HEK293 (cell line): Measurements from ENCODE around the gene UST.

Source experiments
- BCL11B ChIP-seq: fragments of 450-650 bp; formaldehyde crosslinking; IDR thresholded peaks from 2 replicates; pipeline ENCODE4 v1.5.1; 2016; ENCODE audit warnings: low read depth, missing biosample characterization, missing genetic modification characterization
- EGR2 ChIP-seq: fragments of 450-650 bp; formaldehyde crosslinking; IDR thresholded peaks from 2 replicates; pipeline ENCODE4 v1.5.1; 2016; ENCODE audit warnings: low read depth, missing biosample characterization, missing genetic modification characterization
- FEZF1 ChIP-seq: fragments of 450-650 bp; formaldehyde crosslinking; IDR thresholded peaks from 2 replicates; pipeline ENCODE4 v1.5.1; 2016; ENCODE audit warnings: missing biosample characterization, missing genetic modification characterization
- GFI1B ChIP-seq: fragments of 450-650 bp; formaldehyde crosslinking; IDR thresholded peaks from 2 replicates; pipeline ENCODE4 v1.5.1; 2016; ENCODE audit warnings: missing biosample characterization, missing genetic modification characterization
- GLI2 ChIP-seq: fragments of 450-650 bp; formaldehyde crosslinking; IDR thresholded peaks from 2 replicates; pipeline ENCODE4; 2017; ENCODE audit warnings: missing biosample characterization, missing genetic modification characterization, low read depth, borderline replicate concordance
- KLF7 ChIP-seq: fragments of 450-650 bp; formaldehyde crosslinking; IDR thresholded peaks from 2 replicates; pipeline ENCODE4 v1.5.1; 2016; ENCODE audit warnings: missing biosample characterization, missing genetic modification characterization, borderline replicate concordance
- KLF8 ChIP-seq: fragments of 450-650 bp; formaldehyde crosslinking; IDR thresholded peaks from 2 replicates; pipeline ENCODE4 v1.5.1; 2016; ENCODE audit warnings: missing biosample characterization, missing genetic modification characterization
- KLF9 ChIP-seq: fragments of 450-650 bp; formaldehyde crosslinking; IDR thresholded peaks from 2 replicates; pipeline ENCODE4 v1.5.1; 2016; ENCODE audit warnings: missing biosample characterization, missing genetic modification characterization, low read depth
- MYNN ChIP-seq: fragments of 450-650 bp; formaldehyde crosslinking; IDR thresholded peaks from 2 replicates; pipeline ENCODE4 v1.5.1; 2016; ENCODE audit warnings: missing biosample characterization, missing genetic modification characterization, borderline replicate concordance
- RBAK ChIP-seq: fragments of 450-650 bp; formaldehyde crosslinking; IDR thresholded peaks from 2 replicates; pipeline ENCODE4 v1.5.1; 2016; ENCODE audit warnings: missing biosample characterization, missing genetic modification characterization
- SP7 ChIP-seq: fragments of 450-650 bp; formaldehyde crosslinking; IDR thresholded peaks from 2 replicates; pipeline ENCODE4 v1.5.1; 2016; ENCODE audit warnings: missing biosample characterization, missing genetic modification characterization
- YY2 ChIP-seq: fragments of 450-650 bp; formaldehyde crosslinking; IDR thresholded peaks from 2 replicates; pipeline ENCODE4 v1.5.1; 2016; ENCODE audit warnings: missing biosample characterization, missing genetic modification characterization
- ZBTB21 ChIP-seq: fragments of 450-650 bp; formaldehyde crosslinking; IDR thresholded peaks from 2 replicates; pipeline ENCODE4 v1.5.1; 2017; ENCODE audit warnings: missing biosample characterization, missing genetic modification characterization
- ZNF121 ChIP-seq: fragments of 450-650 bp; formaldehyde crosslinking; IDR thresholded peaks from 2 replicates; pipeline ENCODE4 v1.5.1; 2016; ENCODE audit warnings: missing biosample characterization, missing genetic modification characterization
- ZNF138 ChIP-seq: fragments of 450-650 bp; formaldehyde crosslinking; IDR thresholded peaks from 2 replicates; pipeline ENCODE4 v1.5.1; 2016; ENCODE audit warnings: missing biosample characterization, missing genetic modification characterization, borderline replicate concordance
- ZNF2 ChIP-seq: fragments of 450-650 bp; formaldehyde crosslinking; IDR thresholded peaks from 2 replicates; pipeline ENCODE4 v1.5.1; 2016; ENCODE audit warnings: missing biosample characterization, missing genetic modification characterization
- ZNF214 ChIP-seq: fragments of 450-650 bp; formaldehyde crosslinking; IDR thresholded peaks from 2 replicates; pipeline ENCODE4 v1.5.1; 2017; ENCODE audit warnings: missing biosample characterization, mild to moderate bottlenecking, missing genetic modification characterization, borderline replicate concordance
- ZNF24 ChIP-seq: fragments of 450-650 bp; formaldehyde crosslinking; IDR thresholded peaks from 2 replicates; pipeline ENCODE4 v1.5.1; 2016; ENCODE audit warnings: missing biosample characterization, missing genetic modification characterization
- ZNF335 ChIP-seq: fragments of 450-650 bp; formaldehyde crosslinking; conservative IDR thresholded peaks from 2 replicates; pipeline ENCODE4 v1.5.1; 2016; ENCODE audit warnings: missing biosample characterization, missing genetic modification characterization
- ZNF366 ChIP-seq: fragments of 450-650 bp; formaldehyde crosslinking; conservative IDR thresholded peaks from 2 replicates; pipeline ENCODE4 v1.5.1; 2016; ENCODE audit warnings: missing biosample characterization, missing genetic modification characterization
- ZNF404 ChIP-seq: fragments of 450-650 bp; formaldehyde crosslinking; IDR thresholded peaks from 2 replicates; pipeline ENCODE4 v1.5.1; 2017; ENCODE audit warnings: missing biosample characterization, missing genetic modification characterization
- ZNF707 ChIP-seq: fragments of 450-650 bp; formaldehyde crosslinking; IDR thresholded peaks from 2 replicates; pipeline ENCODE4 v1.5.1; 2016; ENCODE audit warnings: missing biosample characterization, missing genetic modification characterization
- ZNF76 ChIP-seq: fragments of 450-650 bp; formaldehyde crosslinking; IDR thresholded peaks from 2 replicates; pipeline ENCODE4; 2016; ENCODE audit warnings: low read depth, missing biosample characterization, missing genetic modification characterization, borderline replicate concordance
- ZNF776 ChIP-seq: fragments of 450-650 bp; formaldehyde crosslinking; IDR thresholded peaks from 2 replicates; pipeline ENCODE4 v1.5.0; 2017; ENCODE audit warnings: missing biosample characterization, missing genetic modification characterization, borderline replicate concordance
- ZNF785 ChIP-seq: fragments of 450-650 bp; formaldehyde crosslinking; IDR thresholded peaks from 2 replicates; pipeline ENCODE4 v1.5.1; 2016; ENCODE audit warnings: missing biosample characterization, missing genetic modification characterization
- ZNF830 ChIP-seq: fragments of 450-650 bp; IDR thresholded peaks from 2 replicates; pipeline ENCODE4 v1.5.0; 2018; ENCODE audit warnings: missing biosample characterization, missing genetic modification characterization, low read depth, mild to moderate bottlenecking, moderate library complexity
- ZSCAN30 ChIP-seq: fragments of 450-650 bp; IDR thresholded peaks from 2 replicates; pipeline ENCODE4 v1.5.1; 2018; ENCODE audit warnings: missing biosample characterization, mild to moderate bottlenecking, missing genetic modification characterization, moderate library complexity
- TF ChIP-seq, protein P1 (sequence below): fragments of 450-650 bp; formaldehyde crosslinking; IDR thresholded peaks from 2 replicates; pipeline ENCODE4 v1.5.1; 2016; ENCODE audit warnings: missing biosample characterization, missing genetic modification characterization
- TF ChIP-seq, protein P2 (sequence below): fragments of 450-650 bp; formaldehyde crosslinking; IDR thresholded peaks from 2 replicates; pipeline ENCODE4 v1.5.1; 2016; ENCODE audit warnings: missing biosample characterization, missing genetic modification characterization
- TF ChIP-seq, protein P3 (sequence below): fragments of 450-650 bp; formaldehyde crosslinking; IDR thresholded peaks from 2 replicates; pipeline ENCODE4 v1.5.1; 2017; ENCODE audit warnings: missing biosample characterization, missing genetic modification characterization
- TF ChIP-seq, protein P4 (sequence below): fragments of 450-650 bp; formaldehyde crosslinking; IDR thresholded peaks from 2 replicates; pipeline ENCODE4; 2016; ENCODE audit warnings: missing biosample characterization, missing genetic modification characterization
- TF ChIP-seq, protein P5 (sequence below): fragments of 450-650 bp; formaldehyde crosslinking; IDR thresholded peaks from 2 replicates; pipeline ENCODE4 v1.5.1; 2016; ENCODE audit warnings: missing biosample characterization, missing genetic modification characterization
- TF ChIP-seq, protein P6 (sequence below): fragments of 450-650 bp; formaldehyde crosslinking; IDR thresholded peaks from 2 replicates; pipeline ENCODE4 v1.5.1; 2016; ENCODE audit warnings: missing biosample characterization, missing genetic modification characterization

UST gene

DNA sequence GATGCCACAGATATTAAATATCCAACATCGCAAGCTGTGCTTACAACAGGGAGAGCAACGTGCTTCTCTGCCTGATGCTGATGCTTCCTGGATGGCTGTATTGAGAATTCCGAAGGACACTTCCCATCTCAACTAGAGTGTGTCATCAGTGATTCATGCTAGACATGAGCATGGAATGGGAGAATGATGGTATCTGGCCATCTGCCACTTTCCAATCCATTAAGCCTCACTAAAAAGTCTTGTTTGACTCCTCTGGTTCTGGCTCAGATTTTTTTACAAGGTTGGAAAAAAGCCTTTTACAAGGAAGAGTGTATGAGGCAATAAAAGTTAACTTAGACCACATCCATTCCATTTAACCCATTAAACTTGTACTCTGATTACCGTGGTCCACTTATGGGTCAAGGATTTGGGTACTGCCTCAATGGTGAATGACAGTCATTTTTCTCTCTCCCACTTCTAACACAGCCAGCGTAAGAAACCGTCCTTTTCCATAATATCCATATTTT, 265.3 kb downstream of the UST start (continued):
- TF ChIP-seq, protein P1, sequence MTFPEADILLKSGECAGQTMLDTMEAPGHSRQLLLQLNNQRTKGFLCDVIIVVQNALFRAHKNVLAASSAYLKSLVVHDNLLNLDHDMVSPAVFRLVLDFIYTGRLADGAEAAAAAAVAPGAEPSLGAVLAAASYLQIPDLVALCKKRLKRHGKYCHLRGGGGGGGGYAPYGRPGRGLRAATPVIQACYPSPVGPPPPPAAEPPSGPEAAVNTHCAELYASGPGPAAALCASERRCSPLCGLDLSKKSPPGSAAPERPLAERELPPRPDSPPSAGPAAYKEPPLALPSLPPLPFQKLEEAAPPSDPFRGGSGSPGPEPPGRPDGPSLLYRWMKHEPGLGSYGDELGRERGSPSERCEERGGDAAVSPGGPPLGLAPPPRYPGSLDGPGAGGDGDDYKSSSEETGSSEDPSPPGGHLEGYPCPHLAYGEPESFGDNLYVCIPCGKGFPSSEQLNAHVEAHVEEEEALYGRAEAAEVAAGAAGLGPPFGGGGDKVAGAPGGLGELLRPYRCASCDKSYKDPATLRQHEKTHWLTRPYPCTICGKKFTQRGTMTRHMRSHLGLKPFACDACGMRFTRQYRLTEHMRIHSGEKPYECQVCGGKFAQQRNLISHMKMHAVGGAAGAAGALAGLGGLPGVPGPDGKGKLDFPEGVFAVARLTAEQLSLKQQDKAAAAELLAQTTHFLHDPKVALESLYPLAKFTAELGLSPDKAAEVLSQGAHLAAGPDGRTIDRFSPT (tag by site-specific recombination), result peak; percentile 91
- no peak for TF ChIP-seq ZNF785 (tag by site-specific recombination)
- no peak for TF ChIP-seq YY2 (tag by site-specific recombination)
- TF ChIP-seq RBAK, result no peak
- TF ChIP-seq GFI1B (tag by site-specific recombination), result peak; percentile 84
- TF ChIP-seq EGR2, result no peak
- no peak for TF ChIP-seq ZNF2
- peak; percentile 44; the same call in 1 of the 2 replicates for TF ChIP-seq KLF7
- TF ChIP-seq KLF8, result peak; percentile 74
- TF ChIP-seq, protein P2, sequence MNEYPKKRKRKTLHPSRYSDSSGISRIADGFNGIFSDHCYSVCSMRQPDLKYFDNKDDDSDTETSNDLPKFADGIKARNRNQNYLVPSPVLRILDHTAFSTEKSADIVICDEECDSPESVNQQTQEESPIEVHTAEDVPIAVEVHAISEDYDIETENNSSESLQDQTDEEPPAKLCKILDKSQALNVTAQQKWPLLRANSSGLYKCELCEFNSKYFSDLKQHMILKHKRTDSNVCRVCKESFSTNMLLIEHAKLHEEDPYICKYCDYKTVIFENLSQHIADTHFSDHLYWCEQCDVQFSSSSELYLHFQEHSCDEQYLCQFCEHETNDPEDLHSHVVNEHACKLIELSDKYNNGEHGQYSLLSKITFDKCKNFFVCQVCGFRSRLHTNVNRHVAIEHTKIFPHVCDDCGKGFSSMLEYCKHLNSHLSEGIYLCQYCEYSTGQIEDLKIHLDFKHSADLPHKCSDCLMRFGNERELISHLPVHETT (tag by site-specific recombination), result peak; percentile 60; the same call in 1 of the 2 replicates
- no peak for TF ChIP-seq ZNF214 (tag by site-specific recombination)
- TF ChIP-seq, protein P3, sequence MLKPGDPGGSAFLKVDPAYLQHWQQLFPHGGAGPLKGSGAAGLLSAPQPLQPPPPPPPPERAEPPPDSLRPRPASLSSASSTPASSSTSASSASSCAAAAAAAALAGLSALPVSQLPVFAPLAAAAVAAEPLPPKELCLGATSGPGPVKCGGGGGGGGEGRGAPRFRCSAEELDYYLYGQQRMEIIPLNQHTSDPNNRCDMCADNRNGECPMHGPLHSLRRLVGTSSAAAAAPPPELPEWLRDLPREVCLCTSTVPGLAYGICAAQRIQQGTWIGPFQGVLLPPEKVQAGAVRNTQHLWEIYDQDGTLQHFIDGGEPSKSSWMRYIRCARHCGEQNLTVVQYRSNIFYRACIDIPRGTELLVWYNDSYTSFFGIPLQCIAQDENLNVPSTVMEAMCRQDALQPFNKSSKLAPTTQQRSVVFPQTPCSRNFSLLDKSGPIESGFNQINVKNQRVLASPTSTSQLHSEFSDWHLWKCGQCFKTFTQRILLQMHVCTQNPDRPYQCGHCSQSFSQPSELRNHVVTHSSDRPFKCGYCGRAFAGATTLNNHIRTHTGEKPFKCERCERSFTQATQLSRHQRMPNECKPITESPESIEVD (tag by site-specific recombination), result peak; percentile 99
- TF ChIP-seq GLI2 (tag by site-specific recombination), result 0 out of 2 replicates have a peak, but pooled peaks have one; percentile 46
- TF ChIP-seq, protein P4, sequence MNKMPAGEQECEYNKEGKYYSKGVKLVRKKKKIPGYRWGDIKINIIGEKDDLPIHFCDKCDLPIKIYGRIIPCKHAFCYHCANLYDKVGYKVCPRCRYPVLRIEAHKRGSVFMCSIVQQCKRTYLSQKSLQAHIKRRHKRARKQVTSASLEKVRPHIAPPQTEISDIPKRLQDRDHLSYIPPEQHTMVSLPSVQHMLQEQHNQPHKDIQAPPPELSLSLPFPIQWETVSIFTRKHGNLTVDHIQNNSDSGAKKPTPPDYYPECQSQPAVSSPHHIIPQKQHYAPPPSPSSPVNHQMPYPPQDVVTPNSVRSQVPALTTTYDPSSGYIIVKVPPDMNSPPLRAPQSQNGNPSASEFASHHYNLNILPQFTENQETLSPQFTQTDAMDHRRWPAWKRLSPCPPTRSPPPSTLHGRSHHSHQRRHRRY (tag by site-specific recombination), result no peak
- peak; percentile 84 for TF ChIP-seq ZSCAN30 (tag by site-specific recombination)
- peak; percentile 85 for TF ChIP-seq SP7 (tag by site-specific recombination)
- TF ChIP-seq ZNF366 (tag by site-specific recombination), result peak; percentile 90
- TF ChIP-seq ZNF335 (tag by site-specific recombination), result peak; percentile 42
- TF ChIP-seq, protein P5, sequence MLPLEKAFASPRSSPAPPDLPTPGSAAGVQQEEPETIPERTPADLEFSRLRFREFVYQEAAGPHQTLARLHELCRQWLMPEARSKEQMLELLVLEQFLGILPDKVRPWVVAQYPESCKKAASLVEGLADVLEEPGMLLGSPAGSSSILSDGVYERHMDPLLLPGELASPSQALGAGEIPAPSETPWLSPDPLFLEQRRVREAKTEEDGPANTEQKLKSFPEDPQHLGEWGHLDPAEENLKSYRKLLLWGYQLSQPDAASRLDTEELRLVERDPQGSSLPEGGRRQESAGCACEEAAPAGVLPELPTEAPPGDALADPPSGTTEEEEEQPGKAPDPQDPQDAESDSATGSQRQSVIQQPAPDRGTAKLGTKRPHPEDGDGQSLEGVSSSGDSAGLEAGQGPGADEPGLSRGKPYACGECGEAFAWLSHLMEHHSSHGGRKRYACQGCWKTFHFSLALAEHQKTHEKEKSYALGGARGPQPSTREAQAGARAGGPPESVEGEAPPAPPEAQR (tag by site-specific recombination), result no peak
- no peak for TF ChIP-seq ZNF76 (tag by site-specific recombination)
- no peak for TF ChIP-seq ZNF404 (tag by site-specific recombination)
- TF ChIP-seq, protein P6, sequence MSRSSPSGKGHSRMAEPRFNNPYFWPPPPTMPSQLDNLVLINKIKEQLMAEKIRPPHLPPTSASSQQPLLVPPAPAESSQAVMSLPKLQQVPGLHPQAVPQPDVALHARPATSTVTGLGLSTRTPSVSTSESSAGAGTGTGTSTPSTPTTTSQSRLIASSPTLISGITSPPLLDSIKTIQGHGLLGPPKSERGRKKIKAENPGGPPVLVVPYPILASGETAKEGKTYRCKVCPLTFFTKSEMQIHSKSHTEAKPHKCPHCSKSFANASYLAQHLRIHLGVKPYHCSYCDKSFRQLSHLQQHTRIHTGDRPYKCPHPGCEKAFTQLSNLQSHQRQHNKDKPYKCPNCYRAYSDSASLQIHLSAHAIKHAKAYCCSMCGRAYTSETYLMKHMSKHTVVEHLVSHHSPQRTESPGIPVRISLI, result peak; percentile 95
- TF ChIP-seq ZNF121 (tag by site-specific recombination), result no peak
- no peak for TF ChIP-seq ZNF830 (tag by site-specific recombination)
- TF ChIP-seq ZNF24 (tag by site-specific recombination), result peak; percentile 86
- TF ChIP-seq ZNF707, result no peak
- no peak for TF ChIP-seq ZNF138
- TF ChIP-seq MYNN (tag by site-specific recombination), result peak; percentile 73
- no peak; the same call in 1 of the 2 replicates for TF ChIP-seq KLF9
- no peak for TF ChIP-seq BCL11B
- peak; percentile 98 for TF ChIP-seq FEZF1 (tag by site-specific recombination)
- no peak for TF ChIP-seq ZNF776 (tag by site-specific recombination)
- peak; percentile 78 for TF ChIP-seq ZBTB21 (tag by site-specific recombination)
